Measurements from ENCODE around the gene NOL9. TPM values are rescaled to one million over a fixed set of nuclear protein-coding genes. Genes with fewer than 3 reads are reported as not detected.

NOL9 gene
- polyA plus RNA-seq, 1 of the 3 experiments (the other 2 are of a cell fraction): 7.1 TPM

- Histone ChIP-seq H3K9me3 (no peaks in the 10 kb centered on the region), H4K20me1 (ENCODE audit: insufficient read depth) (no peaks in the 10 kb centered on the region), H3K9me2 (no peaks in the 10 kb centered on the region), H3K36me3 (replicated peaks in 1 of 2; ENCODE audit: control insufficient read depth in 1 of 2, insufficient read depth in 2 of 2, low read length in 1 of 2) (peaks cover 25 to 52% of the 10 kb centered on the region in 2 experiments), H3K27ac (ENCODE audit: low read depth in 2 of 2, low read length in 1 of 2) (no peak overlapping the region), H3K9ac (no peak overlapping the region), H3F3A (replicated peaks; ENCODE audit: insufficient read depth) (peaks cover 10% of the 10 kb centered on the region), H3K27me3 (ENCODE audit: insufficient read depth) (no peaks in the 10 kb centered on the region), H3K4me1 (ENCODE audit: control insufficient read depth in 1 of 2, insufficient read depth in 2 of 2, low read depth in 1 of 2, low read length in 1 of 2) (no peaks in the 10 kb centered on the region), H2AFZ (ENCODE audit: low read depth) (no peak overlapping the region), H3K4me2 (no peak overlapping the region), H3K79me2 (ENCODE audit: insufficient read depth) (no peaks in the 10 kb centered on the region), H3K4me3 (ENCODE audit: low read depth in 2 of 2, low read length in 1 of 2) (no peak overlapping the region)
- POLR2A ChIA-PET: no interaction called here
- 97% methylated on average over 7 of the region's 7 CpGs for WGBS (ENCODE audit: low lambda C conversion rate)
- TF ChIP-seq YY1 (IDR thresholded peaks at IDR 0.05; ENCODE audit: low read depth) (no peak), RFX5 (IDR thresholded peaks at IDR 0.05; ENCODE audit: low read length) (no peak), JUND (IDR thresholded peaks at IDR 0.05) (no peak)
- TF ChIP-seq, protein P1, sequence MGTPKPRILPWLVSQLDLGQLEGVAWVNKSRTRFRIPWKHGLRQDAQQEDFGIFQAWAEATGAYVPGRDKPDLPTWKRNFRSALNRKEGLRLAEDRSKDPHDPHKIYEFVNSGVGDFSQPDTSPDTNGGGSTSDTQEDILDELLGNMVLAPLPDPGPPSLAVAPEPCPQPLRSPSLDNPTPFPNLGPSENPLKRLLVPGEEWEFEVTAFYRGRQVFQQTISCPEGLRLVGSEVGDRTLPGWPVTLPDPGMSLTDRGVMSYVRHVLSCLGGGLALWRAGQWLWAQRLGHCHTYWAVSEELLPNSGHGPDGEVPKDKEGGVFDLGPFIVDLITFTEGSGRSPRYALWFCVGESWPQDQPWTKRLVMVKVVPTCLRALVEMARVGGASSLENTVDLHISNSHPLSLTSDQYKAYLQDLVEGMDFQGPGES (IDR thresholded peaks at IDR 0.05; ENCODE audit: low read depth, low read length): no peak
- CTCF ChIA-PET: interaction anchor here (1.0 to 23.4 kb wide), 5 partner anchors 25 to 83 kb away, joined by 3 to 439 read pairs (median 5); partner anchors contain the start of genes NOL9, PLEKHG5 and TAS1R1
- DNase-seq: no peak
These were observed 25.8 kb downstream of the NOL9 start for GRCh38 chr1:6528492-6528891.

- TF ChIP-seq CHD2 (IDR thresholded peaks at IDR 0.05; ENCODE audit: low read length, partially characterized antibody): no peak
- no peak for TF ChIP-seq RAD21 (IDR thresholded peaks at IDR 0.05; ENCODE audit: low read length)
- TF ChIP-seq, protein P1 (IDR thresholded peaks at IDR 0.05; ENCODE audit: low read depth, low read length): no peak
- TF ChIP-seq FOXM1 (IDR thresholded peaks at IDR 0.05; ENCODE audit: low read depth): no peak
- no peak for TF ChIP-seq GABPA (IDR thresholded peaks at IDR 0.05; ENCODE audit: low read depth)
- TF ChIP-seq EP300 (IDR thresholded peaks at IDR 0.05; ENCODE audit: borderline replicate concordance in 1 of 2, low read depth in 1 of 2, low read length in 1 of 2): no peak
- TF ChIP-seq ELF1 (IDR thresholded peaks at IDR 0.05): no peak
- peaks cover 0 to 4% of the 10 kb centered on the region in 2 experiments; a peak in 1 of 4 replicates for H3K4me1 ChIP-seq (ENCODE audit: control insufficient read depth in 1 of 2, insufficient read depth in 2 of 2, low read depth in 1 of 2, low read length in 1 of 2)
- no peaks in the 10 kb centered on the region for H3K79me2 ChIP-seq (ENCODE audit: insufficient read depth)
- no peak overlapping the region for H3K27ac ChIP-seq (ENCODE audit: low read depth in 2 of 2, low read length in 1 of 2)
- no peaks in the 10 kb centered on the region for H3K9me2 ChIP-seq
- DNase-seq: no peak
- H3K9ac ChIP-seq: no peak overlapping the region
- no peak overlapping the region for H2AFZ ChIP-seq (ENCODE audit: low read depth)
- peaks cover 6 to 31% of the 10 kb centered on the region in 2 experiments for H3K36me3 ChIP-seq (replicated peaks in 1 of 2; ENCODE audit: control insufficient read depth in 1 of 2, insufficient read depth in 2 of 2, low read length in 1 of 2)
- 77% methylated on average over 8 of the region's 11 CpGs for WGBS (ENCODE audit: low lambda C conversion rate)
- H3K4me3 ChIP-seq (ENCODE audit: low read depth in 2 of 2, low read length in 1 of 2): no peak overlapping the region
- no peaks in the 10 kb centered on the region for H3K27me3 ChIP-seq (ENCODE audit: insufficient read depth)
- peaks cover 15% of the 10 kb centered on the region for H3F3A ChIP-seq (replicated peaks; ENCODE audit: insufficient read depth)
- no peaks in the 10 kb centered on the region for H4K20me1 ChIP-seq (ENCODE audit: insufficient read depth)
- H3K9me3 ChIP-seq: no peaks in the 10 kb centered on the region
- ChIA-PET POLR2A (no interaction called here), CTCF (interaction anchor here (1.4 to 23.4 kb wide), 4 partner anchors 19 to 41 kb away, joined by 3 to 439 read pairs (median 12); partner anchors contain the start of genes NOL9, PLEKHG5 and TAS1R1)
- H3K4me2 ChIP-seq: no peak overlapping the region
These were observed 28.0 kb downstream of the NOL9 start for GRCh38 chr1:6526316-6526715.
